Ramos (cell line): ENCODE results near the gene PCDH9.

Source experiments
- in situ Hi-C: fragments of 300-500 bp; cut with MboI; formaldehyde crosslinking; loops from one replicate; pipeline ENCODE4 v1.14.3; 2022; ENCODE audit warnings: low sequenced_read_pairs; ENCODE audit not compliant: unreplicated experiment

The PCDH9 gene

DNA sequence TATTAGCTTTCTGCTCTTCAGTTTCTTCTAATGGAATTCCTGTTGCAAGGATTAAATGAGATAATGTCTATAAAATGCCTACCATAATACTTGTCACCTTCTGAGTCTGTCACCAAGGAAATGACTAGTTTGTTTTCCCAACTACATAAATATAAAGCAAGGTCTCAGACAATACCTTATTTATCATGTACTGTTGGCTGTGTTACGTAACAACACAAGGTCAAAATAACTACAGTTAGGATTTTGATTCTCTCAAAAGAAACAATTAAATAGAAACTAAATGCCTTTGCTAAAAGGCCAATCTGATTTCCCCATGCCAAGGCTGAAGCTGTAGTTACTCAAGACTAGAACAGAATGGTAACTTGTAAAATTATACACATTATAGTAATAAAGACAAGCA, 134.5 kb downstream of the PCDH9 start:
- in situ Hi-C loops, result no loop called here

GRCh38 chr13:67094952-67095351, 135.2 kb downstream of the PCDH9 start:
- in situ Hi-C loops, result no loop called here

- in situ Hi-C loops, result no loop called here
Observed at GRCh38 chr13:67094078-67094477, 136.1 kb downstream of the PCDH9 start.

DNA sequence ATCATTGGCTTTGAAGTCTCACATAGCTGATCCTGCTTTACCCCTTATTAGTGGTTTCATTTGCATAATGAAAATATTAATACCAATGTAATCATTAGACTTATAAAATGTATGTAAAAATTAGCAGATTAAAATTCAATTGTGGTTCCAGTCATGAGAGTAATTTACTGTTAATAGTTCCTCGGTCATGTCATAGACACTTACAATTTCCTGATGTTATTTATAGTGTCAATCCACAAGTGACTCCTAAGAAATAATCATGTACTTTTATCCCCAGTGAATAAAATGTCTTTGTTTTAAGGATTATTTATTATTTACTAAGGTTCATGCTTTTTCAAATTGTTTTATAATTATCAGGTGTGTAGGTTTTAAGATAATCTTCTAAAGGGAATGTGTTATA, 138.5 kb downstream of the PCDH9 start:
- in situ Hi-C loops, result no loop called here

- in situ Hi-C loops, result no loop called here
Observed at GRCh38 chr13:67090856-67091255, 139.3 kb downstream of the PCDH9 start.

DNA sequence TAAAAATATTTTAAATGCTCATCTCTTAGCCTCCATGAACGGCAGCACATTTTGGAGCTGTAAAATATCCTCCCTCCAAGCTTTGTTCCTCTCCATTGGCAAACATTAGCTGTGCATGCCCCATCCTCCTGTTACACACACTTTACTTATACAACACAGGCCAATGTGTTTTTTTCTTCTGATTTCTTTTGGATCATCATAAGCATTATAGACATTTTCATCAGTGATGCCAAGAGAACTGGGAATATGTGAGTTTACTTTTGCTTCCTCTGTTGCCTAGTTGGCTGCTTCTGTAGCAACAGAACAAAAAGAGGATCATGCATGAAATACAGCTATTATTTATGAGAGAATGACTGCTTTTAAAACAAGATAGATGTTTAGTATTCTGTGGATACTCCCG, 142.6 kb downstream of the PCDH9 start:
- in situ Hi-C loops, result no loop called here

DNA sequence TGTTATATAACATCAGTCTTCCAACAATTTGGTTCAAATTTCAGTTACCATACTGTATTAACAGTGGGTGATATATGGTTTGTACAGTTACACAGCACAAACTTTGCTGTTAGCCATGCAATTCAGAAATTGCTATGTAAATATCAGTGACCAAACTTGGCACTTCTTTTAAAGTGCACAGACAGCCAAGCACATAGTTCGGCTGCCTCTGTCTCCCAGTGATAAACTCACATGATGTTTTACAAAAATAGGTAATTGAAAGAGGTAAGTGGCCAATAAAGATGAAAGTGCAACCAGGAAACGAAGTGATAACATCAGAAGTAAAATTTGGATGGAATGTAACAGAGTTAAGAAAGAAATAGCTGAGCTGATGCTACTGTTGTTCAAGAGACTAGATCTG, 143.9 kb downstream of the PCDH9 start:
- in situ Hi-C loops, result no loop called here

DNA sequence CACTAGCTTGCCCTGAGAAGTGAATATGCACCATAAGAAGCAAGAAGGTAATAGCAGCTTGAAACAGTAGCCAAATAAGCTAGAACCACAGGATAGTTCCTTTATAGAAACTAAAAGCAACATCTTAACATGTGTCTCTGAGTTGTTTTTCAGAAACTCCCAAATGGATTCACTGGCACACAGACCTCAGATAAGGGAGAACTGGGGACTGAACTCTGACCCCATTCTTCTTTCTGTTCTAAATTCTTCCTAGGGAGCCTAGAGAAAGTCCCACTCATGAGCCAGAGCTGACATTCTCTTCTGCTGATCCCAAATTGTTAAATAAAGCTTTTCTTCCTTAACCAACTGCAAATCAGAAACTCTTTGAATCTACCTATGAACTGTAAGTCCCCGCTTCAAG, 146.1 kb downstream of the PCDH9 start:
- in situ Hi-C loops, result no loop called here

GRCh38 chr13:67083519-67083918, 146.6 kb downstream of the PCDH9 start:
- in situ Hi-C loops, result no loop called here

DNA sequence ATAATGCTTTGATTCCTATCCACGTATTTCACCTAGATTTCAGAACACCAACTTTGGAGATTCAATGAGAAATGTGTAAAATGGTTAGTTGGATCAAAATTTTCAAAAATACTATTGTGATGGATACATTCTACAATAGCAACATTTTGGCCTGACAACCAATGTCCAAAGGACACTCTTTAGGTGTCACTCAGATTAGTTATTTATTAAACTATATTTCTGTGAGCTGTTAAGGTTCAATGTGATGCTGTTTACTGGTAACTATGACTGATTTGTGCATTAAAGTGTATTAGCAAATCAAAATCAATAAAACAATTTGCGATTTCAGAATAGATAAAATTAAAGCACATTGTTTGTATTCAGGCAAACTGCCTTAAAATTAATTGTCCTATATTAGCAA, 149.8 kb downstream of the PCDH9 start:
- in situ Hi-C loops, result no loop called here

- in situ Hi-C loops, result no loop called here
Observed at GRCh38 chr13:67078062-67078461, 152.1 kb downstream of the PCDH9 start.

DNA sequence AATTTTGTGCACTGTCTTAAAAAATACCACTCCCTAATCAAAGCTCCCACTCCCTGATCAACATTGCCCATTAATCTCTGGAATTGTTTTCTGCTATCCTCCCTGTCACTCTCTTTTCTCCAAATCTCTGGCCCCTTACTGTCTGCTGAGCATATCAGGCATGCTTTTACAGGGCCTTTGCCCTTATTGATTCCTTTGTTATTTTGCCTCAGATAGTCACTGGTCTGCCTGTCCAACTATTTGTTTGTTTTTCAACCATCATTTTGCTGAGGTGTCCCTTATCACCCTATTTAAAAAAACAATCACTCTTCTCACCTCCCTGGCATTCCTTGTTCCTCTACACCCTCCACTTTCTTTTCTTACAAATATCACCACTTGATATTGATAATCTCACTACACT, 153.0 kb downstream of the PCDH9 start:
- in situ Hi-C loops, result no loop called here

GRCh38 chr13:67076378-67076777, 153.8 kb downstream of the PCDH9 start:
- in situ Hi-C loops, result no loop called here

DNA sequence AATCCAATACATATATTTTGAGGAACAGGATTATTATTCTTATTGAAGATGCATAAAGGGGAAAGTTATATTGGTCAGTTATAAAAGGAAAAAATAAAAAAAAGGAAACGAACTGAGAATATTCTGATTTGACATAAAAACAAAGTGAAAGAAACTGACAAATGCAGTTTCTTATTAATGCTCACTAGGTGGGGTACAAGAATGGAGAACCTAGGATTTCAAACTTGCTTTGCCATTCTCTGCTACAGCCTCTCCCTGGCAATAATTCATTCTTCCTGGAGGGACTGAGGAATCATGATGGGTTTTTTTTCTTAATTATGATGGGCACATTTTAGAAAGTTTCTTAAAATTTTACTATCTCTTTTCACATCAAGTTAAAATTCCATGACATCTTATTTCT, 154.9 kb downstream of the PCDH9 start:
- in situ Hi-C loops, result no loop called here

GRCh38 chr13:67071918-67072598, 158.1 kb downstream of the PCDH9 start:
- in situ Hi-C loops, result no loop called here

DNA sequence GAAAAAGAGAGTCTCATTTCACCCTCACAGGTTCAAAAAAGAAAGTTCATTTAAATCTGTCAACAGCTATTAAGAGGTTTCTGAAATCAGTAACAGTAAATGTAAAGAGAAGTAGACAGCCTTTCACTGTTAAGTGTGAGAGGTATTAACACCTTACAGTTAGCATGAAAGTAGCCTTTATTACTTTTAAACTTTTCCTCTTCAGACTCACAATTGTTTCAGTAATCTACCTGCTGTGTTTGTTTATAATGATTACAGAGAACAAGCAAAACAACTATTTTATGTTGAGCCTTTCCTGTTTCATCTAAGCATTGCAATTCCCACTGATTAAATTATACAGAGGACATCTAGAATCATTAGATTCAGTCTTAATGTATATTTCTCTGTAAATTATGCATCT, 159.8 kb downstream of the PCDH9 start:
- in situ Hi-C loops, result no loop called here

GRCh38 chr13:67069117-67069767, 160.9 kb downstream of the PCDH9 start:
- in situ Hi-C loops, result no loop called here

GRCh38 chr13:67064920-67065319, 165.2 kb downstream of the PCDH9 start:
- in situ Hi-C loops, result no loop called here

GRCh38 chr13:67063036-67063435, 167.1 kb downstream of the PCDH9 start:
- in situ Hi-C loops, result no loop called here

- in situ Hi-C loops, result no loop called here
Observed at GRCh38 chr13:67062160-67062559, 168.0 kb downstream of the PCDH9 start.

GRCh38 chr13:67061750-67062149, 168.4 kb downstream of the PCDH9 start:
- in situ Hi-C loops, result no loop called here
